NB4 (cell line): ENCODE measurements around the gene TM9SF1.

Experiments used
- DNase-seq: peaks from one replicate; pipeline ENCODE4 v3.0.0; 2010; ENCODE audit warnings: low read depth
- H3K4me3 ChIP-seq: one replicate; pipeline ENCODE4 v1.5.1; 2011; ENCODE audit warnings: mild to moderate bottlenecking, low read depth, low read length, moderate library complexity
- CTCF ChIP-seq: IDR thresholded peaks from one replicate; pipeline ENCODE4 v1.5.1; 2012; ENCODE audit warnings: low read depth, low read length
- MAX ChIP-seq: IDR thresholded peaks from 2 replicates; pipeline ENCODE4 v1.6.1; 2011; ENCODE audit warnings: low read depth, low read length
- MYC ChIP-seq: IDR thresholded peaks from 2 replicates; pipeline ENCODE4 v1.6.1; 2011; ENCODE audit warnings: low read depth, low read length
- POLR2A ChIP-seq: IDR thresholded peaks from 2 replicates; pipeline ENCODE4 v1.6.1; 2011; ENCODE audit warnings: mild to moderate bottlenecking; ENCODE audit not compliant: insufficient read length; ENCODE audit errors: extremely low read depth

TM9SF1 gene

DNA sequence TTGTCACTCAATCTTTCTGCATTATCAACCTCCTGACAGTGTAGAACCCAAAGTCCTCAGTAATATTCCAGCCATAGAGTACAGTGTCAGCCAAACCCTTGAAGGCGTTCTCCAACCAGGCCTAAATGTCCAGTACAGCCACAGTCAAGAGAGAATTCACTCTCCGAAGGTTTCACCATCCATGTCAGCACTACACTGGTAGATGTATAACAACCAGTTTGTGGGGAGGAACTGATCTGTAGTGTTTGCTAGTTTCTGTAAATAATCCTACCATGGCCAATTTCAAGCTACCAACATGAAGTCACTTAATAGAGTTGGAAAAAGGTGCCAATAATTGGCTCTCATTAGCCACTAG, 21.1 kb upstream of the TM9SF1 start:
- DNase-seq: no peak
- no peak for TF ChIP-seq MYC
- no peak for TF ChIP-seq CTCF
- no peak for TF ChIP-seq POLR2A
- no peak for TF ChIP-seq MAX
- H3K4me3 ChIP-seq: peak overlapping the region; percentile 79

DNA sequence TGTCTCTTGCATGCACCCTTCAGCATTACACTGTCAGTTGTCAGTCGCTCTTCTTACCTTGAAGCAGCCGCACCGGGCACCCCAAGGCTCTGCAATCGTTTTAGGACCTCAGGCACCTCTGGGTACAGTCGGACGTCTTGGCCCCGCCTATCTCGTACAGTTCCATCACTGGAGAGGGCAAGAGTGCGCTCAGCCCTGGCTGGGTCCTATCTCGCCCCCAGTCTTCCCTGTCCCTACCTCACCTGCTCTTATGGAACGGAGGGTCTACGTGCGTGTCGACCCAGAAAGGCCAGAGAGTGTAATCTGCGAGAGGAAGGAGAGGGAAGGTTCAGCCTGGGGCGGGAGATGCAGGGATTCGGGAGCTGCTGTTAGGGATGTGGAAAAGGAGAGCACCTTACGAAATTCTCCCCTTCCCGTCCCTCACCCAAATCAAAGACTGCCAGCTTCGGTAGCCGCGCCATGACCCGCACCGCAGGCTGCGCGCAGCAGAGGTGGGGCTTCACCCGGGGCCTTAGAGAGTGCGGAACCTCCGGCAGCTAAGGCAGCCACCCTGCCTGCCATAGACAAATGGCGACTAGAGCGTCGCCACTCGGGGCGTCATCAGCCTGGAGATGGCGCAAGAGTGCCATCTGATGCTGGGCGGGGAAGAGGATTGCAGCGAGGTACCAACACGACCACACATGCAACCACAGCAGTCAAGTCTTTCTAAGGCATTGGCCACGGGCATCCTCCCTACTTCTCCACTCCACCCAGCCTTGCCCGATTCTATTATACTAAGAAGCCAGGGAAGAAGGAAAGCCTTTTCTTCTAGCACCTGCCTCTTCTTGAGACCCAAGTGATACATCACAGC, 20.5 kb upstream of the TM9SF1 start, which contains the start of gene MDP1:
MDP1 (minus strand) TSS at position 572 of the 850 bp plus-strand sequence; CDS start at position 461, 111 bp downstream.
- peak; percentile 96 for DNase-seq
- H3K4me3 ChIP-seq: peak within 1 kb of the TSS; percentile 79
- peak; percentile 70 for TF ChIP-seq POLR2A
- peak; percentile 52 for TF ChIP-seq CTCF
- peak; percentile 94 for TF ChIP-seq MYC
- TF ChIP-seq MAX: peak; percentile 91

GRCh38 chr14:24213866-24214662, 18.8 kb upstream of the TM9SF1 start:
- no peak for DNase-seq
- TF ChIP-seq POLR2A: no peak
- no peak for TF ChIP-seq CTCF
- no peak for TF ChIP-seq MYC
- no peak for TF ChIP-seq MAX
- peak overlapping the region; percentile 82 for H3K4me3 ChIP-seq

DNA sequence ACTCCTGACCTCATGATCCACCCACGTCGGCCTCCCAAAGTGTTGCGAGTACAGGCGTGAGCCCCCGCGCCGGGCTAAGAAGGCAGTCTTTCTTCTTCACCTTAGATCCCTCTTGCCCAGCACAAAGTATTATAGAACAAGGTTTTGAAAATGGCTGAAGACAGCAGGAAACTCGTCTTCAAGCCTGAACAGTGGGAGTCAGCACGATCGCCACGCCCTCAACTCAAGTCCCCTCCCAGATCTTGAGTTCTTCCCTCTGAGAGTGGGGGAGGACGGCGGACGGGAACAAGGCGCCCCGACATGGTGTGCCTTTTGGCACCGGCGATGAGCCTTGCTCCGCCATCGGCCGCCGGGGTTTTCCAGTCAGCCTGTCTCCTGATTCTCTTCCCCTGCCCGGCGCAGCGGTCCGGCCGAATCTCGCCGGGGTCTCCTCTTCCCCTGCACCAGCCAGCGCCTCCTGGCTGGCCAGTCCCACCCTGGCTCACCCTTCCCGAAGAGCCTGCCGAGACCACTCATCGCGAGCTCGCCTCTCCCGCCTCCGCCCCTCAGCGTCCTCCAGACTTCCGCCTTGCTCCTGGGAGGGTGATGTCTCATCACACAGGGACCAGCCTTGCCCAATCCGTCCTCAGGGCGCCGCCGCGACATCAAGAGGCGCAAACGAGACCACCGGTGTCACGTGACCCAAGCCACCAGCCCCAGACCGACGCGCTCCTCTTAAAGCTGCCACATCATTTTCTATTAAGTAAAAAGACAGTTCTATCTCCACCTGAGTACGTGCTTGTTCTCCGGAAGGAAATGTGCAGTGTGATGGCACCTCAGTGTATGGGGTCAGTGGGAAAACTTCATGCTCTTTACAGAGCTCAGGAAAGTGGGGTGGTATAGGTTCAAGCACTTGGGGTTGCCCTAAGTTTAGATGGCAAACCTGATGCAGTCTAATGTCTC, 18.0 kb upstream of the TM9SF1 start, which contains the start of gene CHMP4A:
CHMP4A (minus strand) TSS at position 565 of the 942 bp plus-strand sequence; CDS start at position 516, 49 bp downstream.
- peak; percentile 99 for DNase-seq
- peak within 1 kb of the TSS; percentile 82 for H3K4me3 ChIP-seq
- peak; percentile 85 for TF ChIP-seq MAX
- TF ChIP-seq POLR2A: peak; percentile 94
- peak; percentile 77; the same call in 1 of the 2 replicates for TF ChIP-seq MYC
- no peak for TF ChIP-seq CTCF

DNA sequence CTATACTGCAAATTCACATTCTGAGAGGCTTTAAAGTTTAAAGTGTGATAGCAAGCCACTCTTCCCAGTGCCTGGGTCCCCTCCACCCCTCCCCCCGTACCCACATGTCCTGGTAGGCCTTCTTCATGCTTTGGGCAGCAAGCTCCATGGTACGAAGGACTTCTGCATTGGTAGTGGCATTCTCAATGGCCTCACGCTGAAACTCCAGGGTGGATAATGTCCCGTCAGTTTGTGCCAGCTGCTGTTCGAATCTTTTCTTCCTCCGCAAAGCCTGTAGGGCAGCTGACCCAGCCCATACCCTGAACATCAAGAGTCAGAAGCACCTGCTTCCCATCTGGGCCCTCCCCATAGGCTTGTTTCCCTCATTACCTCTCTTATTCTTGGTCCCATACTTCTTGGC, 16.1 kb upstream of the TM9SF1 start:
- no peak overlapping the region for H3K4me3 ChIP-seq
- TF ChIP-seq POLR2A (no peak), MAX (no peak), CTCF (no peak), MYC (no peak)
- DNase-seq: no peak
